Immature natural killer cell (primary cell): ENCODE measurements around the gene GPR142. TPM values are rescaled to one million over a fixed set of nuclear protein-coding genes. Genes with fewer than 3 reads are reported as not detected.
"Not testable (repeated sequence)": the region's sequence is repeated elsewhere in the genome, so short reads cannot be mapped to it uniquely, and the experiment has no call there.

ENCODE experiments used
- DNase-seq, 3 donors: peaks; one replicate each; pipeline ENCODE4 v3.0.0; 2022; ENCODE audit warnings: mixed read lengths in 1 of 3
- H3K27ac Mint-ChIP-seq, 6 donors: one replicate each; pipeline ENCODE4 v1.8.0; 2020; ENCODE audit warnings: mixed read lengths in 6 of 6, mild to moderate bottlenecking in 5 of 6, inconsistent platforms in 4 of 6, moderate library complexity in 3 of 6
- H3K27me3 Mint-ChIP-seq, 3 donors: one replicate each; pipeline ENCODE4 v1.8.0; 2020 to 2021; ENCODE audit warnings: low read depth in 3 of 3, mild to moderate bottlenecking in 3 of 3, mixed read lengths in 3 of 3, moderate library complexity in 3 of 3, inconsistent platforms in 1 of 3
- H3K36me3 Mint-ChIP-seq, 3 donors: one replicate each; pipeline ENCODE4 v1.8.0; 2020; ENCODE audit warnings: mixed read lengths in 3 of 3, inconsistent platforms in 2 of 3, mild to moderate bottlenecking in 2 of 3
- H3K4me1 Mint-ChIP-seq, 2 donors: one replicate each; pipeline ENCODE4 v1.8.0; 2020; ENCODE audit warnings: inconsistent platforms in 2 of 2, mild to moderate bottlenecking in 2 of 2, mixed read lengths in 2 of 2, moderate library complexity in 1 of 2
- H3K4me3 Mint-ChIP-seq, 5 donors: one replicate each; pipeline ENCODE4 v1.8.0; 2020; ENCODE audit warnings: mild to moderate bottlenecking in 5 of 5, mixed read lengths in 5 of 5, inconsistent platforms in 3 of 5, moderate library complexity in 3 of 5
- H3K9me3 Mint-ChIP-seq, 6 donors: one replicate each; pipeline ENCODE4 v1.8.0; 2020; ENCODE audit warnings: mild to moderate bottlenecking in 6 of 6, mixed read lengths in 6 of 6, inconsistent platforms in 4 of 6, moderate library complexity in 3 of 6
- polyA plus RNA-seq, 3 donors: library from polyadenylated mRNA; unstranded; fragments of 300-500 nt; fragmentation: Illumina TruSeq; gene quantifications; one replicate each; pipeline ENCODE4 v1.2.3, GENCODE V29; 2021

Gene GPR142
- polyA plus RNA-seq, 3 donors from 2014 or later = 0.49 TPM; not detected in 2

DNA sequence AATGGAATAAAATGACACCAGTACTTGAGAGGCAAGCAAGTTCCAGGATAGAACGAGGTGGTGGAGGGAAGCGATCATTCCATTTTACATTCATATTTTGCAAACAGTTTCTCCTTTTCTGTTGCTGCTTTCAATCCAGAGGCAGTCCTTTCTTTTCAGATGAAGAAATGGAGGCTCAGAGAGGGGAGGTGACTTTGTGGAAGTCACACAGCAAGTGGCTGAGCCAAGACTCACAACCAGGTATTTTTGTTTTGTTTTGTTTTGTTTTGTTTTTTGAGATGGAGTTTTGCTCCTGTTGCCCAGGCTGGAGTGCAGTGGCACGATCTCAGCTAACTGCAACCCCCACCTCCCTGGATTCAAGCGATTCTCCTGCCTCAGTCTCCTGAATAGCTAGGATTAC is 29.3 kb downstream of the GPR142 start:
- Mint-ChIP-seq H3K27me3 (peaks cover 0 to 3% (median 1%) of the 10 kb centered on the region in 3 donors), H3K9me3 (no peaks in the 10 kb centered on the region), H3K36me3 (no peaks in the 10 kb centered on the region), H3K4me3 (no peak overlapping the region), H3K4me1 (peaks cover 0 to 2% of the 10 kb centered on the region in 2 donors), H3K27ac (no peak overlapping the region)
- DNase-seq = no peak

DNA sequence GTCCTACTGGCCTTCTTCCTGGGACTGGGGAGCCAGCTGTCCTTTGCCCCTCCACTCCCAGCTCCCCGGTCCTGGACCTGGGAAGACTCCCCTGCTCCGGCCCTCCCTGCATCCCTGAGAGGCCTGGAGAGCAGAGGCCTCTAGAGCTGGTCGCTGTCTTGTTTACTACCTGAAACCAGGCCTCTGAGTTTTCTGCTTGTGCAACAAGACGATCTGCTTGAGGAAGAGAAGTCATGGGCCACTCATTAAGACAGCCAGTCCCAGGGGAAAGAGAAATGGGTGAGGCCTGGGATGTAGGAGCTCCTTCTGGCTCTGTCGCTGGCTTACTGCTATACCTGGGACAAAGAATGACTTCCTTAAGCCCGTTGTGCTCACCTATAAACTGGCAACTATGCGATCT is 34.7 kb downstream of the GPR142 start:
- Mint-ChIP-seq H3K27me3 (peaks cover 0 to 4% (median 0%) of the 10 kb centered on the region in 3 donors), H3K36me3 (no peaks in the 10 kb centered on the region), H3K9me3 (no peaks in the 10 kb centered on the region), H3K4me1 (peaks cover 3 to 7% of the 10 kb centered on the region in 2 donors), H3K27ac (no peak overlapping the region), H3K4me3 (no peak overlapping the region)
- no peak for DNase-seq

DNA sequence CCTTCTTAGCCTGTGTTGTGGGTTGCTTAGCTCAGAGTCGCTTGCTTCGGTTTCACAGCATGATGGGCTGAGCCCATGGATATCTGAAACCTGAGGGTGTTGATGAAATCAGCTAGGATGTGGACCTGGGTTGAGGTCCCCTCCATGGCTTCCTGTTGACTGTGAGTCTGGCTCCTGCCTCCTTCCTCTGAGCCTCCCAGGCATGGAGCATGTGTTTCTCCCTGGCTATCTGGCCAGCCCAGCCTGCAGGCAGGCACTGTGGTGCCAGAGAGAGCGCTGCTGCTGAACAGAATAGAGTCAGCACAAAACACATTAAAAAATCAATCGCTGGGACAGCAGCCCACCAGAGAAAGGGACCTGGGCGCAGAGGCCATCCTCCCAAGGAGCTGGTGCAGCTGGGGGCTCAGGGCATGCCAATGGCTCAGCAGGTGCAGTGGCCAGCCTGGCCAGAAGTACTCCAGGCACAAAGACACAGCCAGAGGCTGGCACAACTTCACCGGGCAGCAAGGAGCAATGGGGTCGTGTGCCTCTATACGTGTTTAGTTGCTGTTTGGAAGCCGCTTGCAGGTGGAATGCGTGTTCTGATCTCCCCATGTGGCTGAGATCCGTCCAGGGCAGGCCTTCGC is 36.3 kb downstream of the GPR142 start:
- Mint-ChIP-seq H3K27me3 (peaks cover 0 to 4% (median 0%) of the 10 kb centered on the region in 3 donors), H3K9me3 (no peaks in the 10 kb centered on the region), H3K4me3 (no peak overlapping the region), H3K36me3 (no peaks in the 10 kb centered on the region), H3K4me1 (peaks cover 3 to 10% of the 10 kb centered on the region in 2 donors), H3K27ac (no peak overlapping the region)
- DNase-seq = no peak

- Mint-ChIP-seq H3K27me3 (peaks cover 0 to 4% (median 0%) of the 10 kb centered on the region in 3 donors), H3K27ac (no peak overlapping the region), H3K36me3 (no peaks in the 10 kb centered on the region), H3K9me3 (no peaks in the 10 kb centered on the region), H3K4me1 (peaks cover 3 to 10% of the 10 kb centered on the region in 2 donors), H3K4me3 (no peak overlapping the region)
- DNase-seq = no peak
Observed at GRCh38 chr17:74404218-74404617, 36.9 kb downstream of the GPR142 start.

- Mint-ChIP-seq H3K36me3 (no peaks in the 10 kb centered on the region), H3K27ac (no peak overlapping the region), H3K4me3 (no peak overlapping the region), H3K9me3 (no peaks in the 10 kb centered on the region), H3K4me1 (peaks cover 3 to 10% of the 10 kb centered on the region in 2 donors), H3K27me3 (peaks cover 0 to 4% (median 0%) of the 10 kb centered on the region in 3 donors)
- no peak for DNase-seq
Observed at GRCh38 chr17:74404789-74405188, 37.5 kb downstream of the GPR142 start.

GRCh38 chr17:74405311-74405710 is 38.0 kb downstream of the GPR142 start:
- not testable (repeated sequence) for DNase-seq, H3K36me3 Mint-ChIP-seq, H3K27me3 Mint-ChIP-seq, H3K4me3 Mint-ChIP-seq, H3K9me3 Mint-ChIP-seq, H3K27ac Mint-ChIP-seq
- peaks cover 5 to 13% of the 10 kb centered on the region in 2 donors for H3K4me1 Mint-ChIP-seq

DNA sequence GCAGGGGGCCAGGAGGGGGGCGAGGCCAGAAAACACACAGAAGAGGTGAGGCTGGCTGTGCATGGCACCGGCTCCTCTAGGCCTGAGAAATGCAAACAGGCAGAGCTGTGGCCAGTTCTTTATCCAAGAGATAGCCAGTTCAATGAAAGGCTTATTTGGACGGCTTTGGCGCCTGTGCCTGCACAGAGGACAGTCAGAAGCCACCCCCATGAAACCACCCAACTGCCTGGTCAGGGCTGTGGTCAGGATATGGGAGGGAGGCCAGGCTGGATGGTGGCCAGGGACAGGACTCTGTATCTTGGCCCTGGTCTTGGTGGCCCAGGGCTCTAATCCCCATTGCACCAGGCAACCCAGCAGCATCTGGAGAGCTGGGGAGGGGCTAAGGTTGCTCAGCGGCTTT is 40.1 kb downstream of the GPR142 start:
- DNase-seq = no peak
- Mint-ChIP-seq H3K27ac (no peak overlapping the region), H3K4me3 (no peak overlapping the region), H3K36me3 (no peaks in the 10 kb centered on the region), H3K9me3 (no peaks in the 10 kb centered on the region), H3K27me3 (peaks cover 0 to 6% (median 5%) of the 10 kb centered on the region in 3 donors), H3K4me1 (peaks cover 8 to 18% of the 10 kb centered on the region in 2 donors)

- Mint-ChIP-seq H3K4me3 (no peak overlapping the region), H3K9me3 (no peaks in the 10 kb centered on the region), H3K36me3 (no peaks in the 10 kb centered on the region), H3K27ac (peak overlapping the region in 1 of 6 donors; percentile 34), H3K4me1 (peaks cover 8 to 18% of the 10 kb centered on the region in 2 donors), H3K27me3 (peaks cover 0 to 6% (median 6%) of the 10 kb centered on the region in 3 donors)
- no peak for DNase-seq
Observed at GRCh38 chr17:74408262-74408661, 41.0 kb downstream of the GPR142 start.

DNA sequence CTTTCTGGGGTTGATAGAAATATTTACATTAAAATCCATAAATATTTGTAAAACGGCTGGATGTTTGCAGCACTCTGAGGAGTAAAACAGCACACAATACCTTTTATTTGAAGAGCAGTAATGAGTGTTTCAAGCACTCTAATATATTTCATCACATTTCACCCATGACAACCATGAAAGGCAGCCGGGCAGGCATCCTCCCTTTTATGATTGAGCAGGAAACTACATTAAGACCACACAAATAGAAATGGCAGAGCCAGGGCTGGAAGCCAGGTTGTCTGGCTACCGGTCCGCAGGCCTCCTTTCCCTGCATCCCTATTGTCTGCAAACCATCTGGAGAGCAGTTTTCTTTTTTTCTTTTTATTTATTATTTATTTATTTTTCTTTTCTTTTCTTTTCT is 41.5 kb downstream of the GPR142 start:
- Mint-ChIP-seq H3K27ac (peak overlapping the region in 1 of 6 donors; percentile 34), H3K27me3 (peaks cover 0 to 8% (median 5%) of the 10 kb centered on the region in 3 donors), H3K4me3 (no peak overlapping the region), H3K4me1 (peaks cover 8 to 18% of the 10 kb centered on the region in 2 donors), H3K9me3 (no peaks in the 10 kb centered on the region), H3K36me3 (no peaks in the 10 kb centered on the region)
- no peak for DNase-seq

DNA sequence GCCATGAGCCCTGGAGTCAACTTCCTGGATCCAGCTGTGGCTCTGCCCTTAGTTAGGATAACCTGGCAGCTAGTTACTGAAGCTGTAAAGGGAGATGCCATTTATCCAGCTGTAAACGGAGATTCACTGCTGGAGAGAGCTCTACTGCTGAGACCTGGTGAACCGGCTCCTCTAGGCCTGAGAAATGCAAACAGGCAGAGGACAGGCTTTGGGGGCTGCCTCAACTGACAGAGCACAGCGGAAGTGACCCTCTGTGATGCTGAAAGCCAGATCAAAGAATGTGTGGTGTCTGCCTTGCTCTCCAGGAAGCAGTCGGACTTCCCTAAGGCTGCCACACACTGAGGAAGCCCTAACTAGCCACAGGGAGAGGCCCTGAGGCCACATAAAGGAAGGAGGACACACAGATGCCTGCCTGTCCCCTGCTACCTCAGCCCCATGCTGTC is 42.7 kb downstream of the GPR142 start:
- DNase-seq = peak in 2 of 3 donors; percentile 12 to 17
- H3K27me3 Mint-ChIP-seq = peaks cover 0 to 8% (median 5%) of the 10 kb centered on the region in 3 donors
- no peaks in the 10 kb centered on the region for H3K36me3 Mint-ChIP-seq
- no peak overlapping the region for H3K4me3 Mint-ChIP-seq
- H3K4me1 Mint-ChIP-seq = peaks cover 8 to 18% of the 10 kb centered on the region in 2 donors
- peak overlapping the region in 1 of 6 donors; percentile 24 for H3K27ac Mint-ChIP-seq
- H3K9me3 Mint-ChIP-seq = no peaks in the 10 kb centered on the region

DNA sequence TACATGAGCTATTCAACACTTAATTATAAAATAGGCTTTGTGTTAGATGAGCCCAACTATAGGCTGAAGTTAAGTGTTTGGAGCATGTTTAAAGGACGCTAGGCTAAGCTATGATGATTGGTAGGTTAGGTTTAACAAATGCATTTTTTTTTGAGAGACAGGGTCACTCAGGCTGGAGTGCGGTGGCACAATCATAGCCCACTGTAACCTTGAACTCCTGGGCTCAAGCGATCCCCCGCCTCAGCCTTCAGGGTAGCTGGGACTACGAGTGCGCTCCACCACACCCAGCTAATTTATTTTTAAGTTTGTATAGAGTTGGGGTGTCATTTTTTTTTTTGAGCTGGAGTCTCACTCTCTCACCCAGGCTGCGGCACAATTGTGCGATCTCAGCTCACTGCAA is 45.3 kb downstream of the GPR142 start:
- DNase-seq = no peak
- H3K4me1 Mint-ChIP-seq = peaks cover 5 to 8% of the 10 kb centered on the region in 2 donors
- H3K36me3 Mint-ChIP-seq = no peaks in the 10 kb centered on the region
- peaks cover 0 to 10% (median 4%) of the 10 kb centered on the region in 3 donors for H3K27me3 Mint-ChIP-seq
- no peak overlapping the region for H3K4me3 Mint-ChIP-seq
- H3K9me3 Mint-ChIP-seq = no peaks in the 10 kb centered on the region
- H3K27ac Mint-ChIP-seq = no peak overlapping the region

- no peaks in the 10 kb centered on the region for H3K36me3 Mint-ChIP-seq
- H3K27ac Mint-ChIP-seq = no peak overlapping the region
- peaks cover 0 to 14% (median 4%) of the 10 kb centered on the region in 3 donors for H3K27me3 Mint-ChIP-seq
- H3K4me1 Mint-ChIP-seq = peaks cover 5 to 8% of the 10 kb centered on the region in 2 donors
- no peaks in the 10 kb centered on the region for H3K9me3 Mint-ChIP-seq
- no peak overlapping the region for H3K4me3 Mint-ChIP-seq
- no peak for DNase-seq
Observed at GRCh38 chr17:74413491-74413890, 46.2 kb downstream of the GPR142 start.

DNA sequence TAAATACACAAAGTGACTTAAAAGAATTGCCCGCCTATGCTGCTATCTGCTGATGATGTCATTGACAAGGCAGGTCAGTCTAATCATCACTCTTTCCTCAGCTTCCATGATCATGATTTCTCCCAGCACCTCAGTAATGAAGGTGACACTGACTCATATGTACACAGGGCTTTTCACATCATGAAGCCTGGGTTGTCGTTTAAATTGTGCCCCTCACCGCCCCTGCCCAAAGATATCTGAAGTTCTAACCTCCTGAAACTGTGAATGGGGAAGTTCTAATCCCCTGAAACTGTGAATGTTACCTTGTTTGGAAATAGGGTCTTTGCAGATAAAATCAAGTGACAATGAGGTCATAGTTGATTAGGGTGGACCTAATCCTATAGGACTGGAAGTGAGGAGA is 47.2 kb downstream of the GPR142 start:
- no peaks in the 10 kb centered on the region for H3K9me3 Mint-ChIP-seq
- peaks cover 0 to 14% (median 4%) of the 10 kb centered on the region in 3 donors for H3K27me3 Mint-ChIP-seq
- no peak overlapping the region for H3K4me3 Mint-ChIP-seq
- H3K27ac Mint-ChIP-seq = no peak overlapping the region
- no peak for DNase-seq
- H3K36me3 Mint-ChIP-seq = no peaks in the 10 kb centered on the region
- peaks cover 5 to 8% of the 10 kb centered on the region in 2 donors for H3K4me1 Mint-ChIP-seq

GRCh38 chr17:74415608-74416396 is 48.5 kb downstream of the GPR142 start:
- no peak overlapping the region for H3K27ac Mint-ChIP-seq
- peaks cover 0 to under 1% of the 10 kb centered on the region in 2 donors for H3K4me1 Mint-ChIP-seq
- no peaks in the 10 kb centered on the region for H3K36me3 Mint-ChIP-seq
- no peak overlapping the region for H3K4me3 Mint-ChIP-seq
- H3K27me3 Mint-ChIP-seq = peaks cover 2 to 11% (median 3%) of the 10 kb centered on the region in 3 donors
- H3K9me3 Mint-ChIP-seq = no peaks in the 10 kb centered on the region
- no peak for DNase-seq
